H54 (cell line): ENCODE results near the gene BABAM2.
"Not testable (repeated sequence)": the region's sequence is repeated elsewhere in the genome, so short reads cannot be mapped to it uniquely, and the experiment has no call there.

Experiments used
- DNase-seq: peaks from one replicate; pipeline ENCODE4 v3.0.0; 2011; ENCODE audit warnings: low spot score, mixed read lengths; ENCODE audit not compliant: insufficient read length
- FAIRE-seq: peaks from 3 replicates; lab custom pipeline; 2011; peaks lifted over from hg19 to GRCh38; lab: Jason Lieb, UNC
- POLR2A ChIP-seq: IDR thresholded peaks from 2 replicates; pipeline ENCODE4 v1.6.1; 2011; ENCODE audit warnings: low read depth, mild to moderate bottlenecking, low read length

The BABAM2 gene

GRCh38 chr2:28093768-28094167 lies 203.2 kb downstream of the BABAM2 start:
- DNase-seq: no peak
- no peak for FAIRE-seq
- TF ChIP-seq POLR2A: no peak

- DNase-seq (no peak), FAIRE-seq (no peak)
- no peak for TF ChIP-seq POLR2A
These were observed 204.2 kb downstream of the BABAM2 start for GRCh38 chr2:28094739-28095138.

DNA sequence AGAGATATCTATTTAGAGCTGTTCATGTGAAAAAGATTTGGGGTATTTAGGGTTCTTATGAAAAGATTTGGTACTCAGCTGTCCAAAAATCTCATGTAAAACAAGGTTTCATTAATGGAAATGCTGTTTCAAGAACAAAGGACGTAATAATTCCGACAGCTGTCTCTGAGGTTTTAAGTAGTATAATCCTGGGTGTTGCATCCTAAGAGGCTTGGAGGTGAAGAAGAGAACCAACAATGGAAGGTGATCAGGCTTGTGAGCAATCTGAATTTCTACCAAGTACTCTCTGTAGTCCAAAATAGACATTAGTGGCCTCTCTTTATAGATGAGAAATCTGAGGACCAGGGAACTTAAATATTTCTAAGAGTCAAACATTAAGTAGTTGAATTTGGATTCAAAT lies 205.1 kb downstream of the BABAM2 start:
- DNase-seq (no peak), FAIRE-seq (no peak)
- no peak for TF ChIP-seq POLR2A

DNA sequence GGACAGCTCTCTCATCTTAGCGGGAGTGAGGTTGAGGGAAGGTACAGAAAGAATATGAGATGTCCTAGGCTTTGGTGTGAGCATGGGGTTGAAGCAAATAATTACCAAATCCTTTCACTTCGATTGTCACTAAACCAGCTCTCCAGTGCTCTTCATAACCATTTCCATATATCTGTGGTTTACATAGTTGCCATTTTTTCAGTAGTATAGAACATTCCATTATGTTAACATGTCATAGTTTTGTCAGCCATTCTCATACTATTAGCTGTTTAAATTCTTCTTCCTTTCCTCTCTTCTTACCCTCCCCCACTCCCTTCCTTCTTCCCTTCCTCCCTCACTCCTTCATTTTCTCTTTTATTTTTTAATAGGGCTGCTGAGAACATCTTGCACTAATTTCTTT lies 205.9 kb downstream of the BABAM2 start:
- DNase-seq (no peak), FAIRE-seq (no peak)
- no peak for TF ChIP-seq POLR2A

DNA sequence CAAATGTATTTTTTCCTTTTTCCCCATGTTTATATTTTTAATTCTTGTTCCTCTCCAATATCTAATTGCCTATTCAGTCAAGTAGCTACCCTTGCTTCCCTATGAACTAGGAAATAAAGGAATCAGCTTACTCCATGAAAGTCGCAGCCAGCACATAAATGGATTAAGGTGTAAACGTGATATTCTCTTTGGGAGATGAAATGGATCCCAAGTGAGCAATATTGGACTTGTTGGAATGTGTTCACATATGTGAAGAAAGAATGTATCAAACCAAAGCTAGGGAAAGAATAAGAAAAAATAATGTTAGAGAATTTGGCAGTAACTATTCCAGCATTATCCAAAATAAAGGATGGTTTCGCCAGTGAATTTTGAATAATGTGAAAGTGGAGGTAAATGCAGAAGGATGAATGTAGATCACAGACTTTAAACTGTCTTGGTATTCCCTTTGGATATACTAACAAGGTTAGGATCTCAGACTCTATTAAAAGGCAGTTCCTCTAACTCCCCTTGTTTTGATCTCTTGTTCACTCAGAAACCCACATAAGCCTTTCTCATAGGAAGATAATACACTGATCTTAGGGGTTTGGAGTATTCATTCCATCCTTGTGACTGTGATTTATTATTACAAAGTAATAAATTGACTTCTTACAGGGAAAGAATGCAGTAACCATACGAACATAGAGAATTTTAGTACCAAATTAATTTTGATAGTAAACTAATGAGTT lies 208.1 kb downstream of the BABAM2 start:
- TF ChIP-seq POLR2A: no peak
- FAIRE-seq: peak; percentile 50

DNA sequence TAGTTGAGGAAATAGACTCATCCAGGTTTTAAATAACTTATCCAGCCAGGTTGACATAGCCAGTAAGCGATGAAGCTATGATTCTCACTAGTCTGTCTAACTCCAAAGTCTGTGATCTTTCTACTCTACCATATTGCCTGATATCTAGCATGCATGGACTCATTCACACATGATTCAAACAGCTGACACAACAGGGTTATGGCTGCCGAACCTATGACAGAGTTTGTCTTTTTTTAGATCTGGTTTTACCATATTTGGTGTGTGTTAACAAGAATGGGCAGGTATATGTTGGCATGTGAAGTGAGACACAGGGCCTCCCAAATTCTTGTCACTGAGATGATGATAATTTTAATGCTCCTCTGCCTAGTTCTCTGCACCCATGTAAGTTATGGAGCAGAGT lies 210.6 kb downstream of the BABAM2 start:
- DNase-seq: no peak
- TF ChIP-seq POLR2A: no peak
- peak; percentile 67 for FAIRE-seq

More for the DNA sequence above, 208.1 kb downstream of the BABAM2 start:
- no peak for DNase-seq

- DNase-seq (no peak), FAIRE-seq (no peak)
- no peak for TF ChIP-seq POLR2A
These were observed 211.4 kb downstream of the BABAM2 start for GRCh38 chr2:28101892-28102291.

GRCh38 chr2:28102455-28102874 lies 211.9 kb downstream of the BABAM2 start:
- peak; percentile 98 for FAIRE-seq
- TF ChIP-seq POLR2A: no peak
- DNase-seq: peak; percentile 29

DNA sequence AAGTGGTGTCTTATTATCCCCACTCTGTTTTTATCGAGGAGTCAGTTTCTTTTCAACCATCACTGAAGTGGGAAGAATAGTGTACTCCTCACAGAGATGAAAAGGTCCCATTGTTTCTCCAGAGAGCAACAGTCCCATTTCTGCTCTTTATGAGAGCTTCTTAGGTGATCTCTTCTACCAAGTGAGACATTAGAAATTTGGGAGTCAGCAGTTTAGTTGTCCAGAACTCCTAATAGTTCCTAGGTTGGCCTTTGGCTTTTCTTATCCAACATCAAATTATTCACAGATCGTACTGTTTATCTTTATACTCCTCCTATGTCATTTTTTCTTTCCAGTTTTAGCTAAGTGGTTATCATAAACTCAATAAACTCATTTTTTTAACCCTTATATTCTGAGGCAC lies 213.1 kb downstream of the BABAM2 start:
- TF ChIP-seq POLR2A: no peak
- DNase-seq (no peak), FAIRE-seq (no peak)

DNA sequence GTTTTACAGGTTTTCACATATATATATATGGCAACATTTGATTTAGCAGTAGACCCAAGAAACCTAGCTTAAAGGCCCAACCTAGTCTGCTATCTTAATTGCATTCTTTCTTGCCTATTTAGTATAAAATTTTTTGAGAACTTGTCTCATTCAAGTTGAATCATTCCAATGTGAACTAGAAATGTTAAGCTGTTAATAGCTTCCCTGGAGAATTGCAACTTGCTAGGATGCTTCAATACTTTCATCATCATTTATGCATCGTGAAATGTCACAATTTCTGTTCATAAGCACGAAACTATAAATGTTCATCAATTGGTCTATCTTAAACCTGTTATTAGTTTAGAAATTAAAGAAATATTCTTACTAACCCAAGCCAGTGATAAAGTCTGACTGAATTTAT lies 217.6 kb downstream of the BABAM2 start:
- no peak for DNase-seq
- TF ChIP-seq POLR2A: no peak
- peak; percentile 65 for FAIRE-seq

- FAIRE-seq, DNase-seq: not testable (repeated sequence)
These were observed 223.2 kb downstream of the BABAM2 start for GRCh38 chr2:28113771-28114170.

DNA sequence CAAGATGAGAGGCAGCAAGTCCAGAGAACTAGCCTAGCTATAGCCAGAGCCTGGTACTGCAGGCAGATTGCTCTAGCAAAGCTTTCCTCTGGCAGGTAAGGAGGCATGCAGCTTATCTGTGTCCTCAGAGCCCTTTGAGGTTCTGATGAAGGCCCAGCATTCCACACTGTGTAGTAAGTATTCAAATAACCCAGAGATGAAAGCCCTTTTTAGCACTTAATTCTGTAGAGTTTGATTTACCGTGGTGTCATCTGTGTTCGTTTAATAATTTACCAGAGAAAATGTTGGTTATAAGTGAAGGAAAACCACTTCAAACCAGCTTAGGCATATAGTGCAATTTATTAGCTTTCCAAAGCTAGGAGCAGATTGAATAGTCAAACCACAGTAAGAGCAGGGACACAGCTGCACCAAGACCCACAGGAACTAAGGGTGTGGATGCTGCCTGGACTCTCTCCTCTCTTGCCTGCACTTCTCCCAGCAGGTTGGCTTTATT lies 226.6 kb downstream of the BABAM2 start:
- FAIRE-seq: no peak
- DNase-seq: no peak
- TF ChIP-seq POLR2A: no peak

GRCh38 chr2:28119631-28120030 lies 229.1 kb downstream of the BABAM2 start:
- no peak for TF ChIP-seq POLR2A
- no peak for FAIRE-seq
- DNase-seq: no peak

- FAIRE-seq: peak; percentile 84
- no peak for DNase-seq
These were observed 237.9 kb downstream of the BABAM2 start for GRCh38 chr2:28128281-28128950.

More at GRCh38 chr2:28128281-28128950, 237.9 kb downstream of the BABAM2 start:
- TF ChIP-seq POLR2A: no peak
